GM12873 (cell line): ENCODE data around the gene LRSAM1.
A peak's percentile ranks its signal among the peaks of the same experiment; 100 is the strongest.

Experiments used
- CTCF ChIP-seq: IDR thresholded peaks from 2 replicates; pipeline ENCODE4 v1.5.1; 2012; ENCODE audit warnings: low read depth, mild to moderate bottlenecking, moderate library complexity, low read length, control low read depth; ENCODE audit not compliant: insufficient read depth; ENCODE audit errors: missing control alignments

LRSAM1 gene

GRCh38 chr9:127451608-127451857 is 223 bp downstream of the LRSAM1 start:
- TF ChIP-seq CTCF = no peak

- peak; percentile 20 for TF ChIP-seq CTCF
Observed at GRCh38 chr9:127451858-127452656, 747 bp downstream of the LRSAM1 start.

GRCh38 chr9:127452691-127453090 is 1.4 kb downstream of the LRSAM1 start:
- no peak for TF ChIP-seq CTCF

- peak; percentile 58 for TF ChIP-seq CTCF
Observed at GRCh38 chr9:127455324-127455992, 4.1 kb downstream of the LRSAM1 start.

GRCh38 chr9:127457191-127457878 is 6.0 kb downstream of the LRSAM1 start:
- TF ChIP-seq CTCF = no peak

GRCh38 chr9:127458921-127459320 is 7.6 kb downstream of the LRSAM1 start:
- TF ChIP-seq CTCF = no peak

- no peak for TF ChIP-seq CTCF
Observed at GRCh38 chr9:127463382-127463781, 12.1 kb downstream of the LRSAM1 start.
